SK-N-SH (cell line): ENCODE data around the gene KRT37. TPM values are rescaled to one million over a fixed set of nuclear protein-coding genes. Genes with fewer than 3 reads are reported as not detected.

Source experiments
- CTCF ChIA-PET: fragments of 300-600, 350-600 bp; formaldehyde crosslinking; extraction: SDS; loops from one replicate; lab custom pipeline; 2021; lab: Yijun Ruan, JAX
- POLR2A ChIA-PET: fragments of 350-600 bp; sonication (Branson Sonifier 250); formaldehyde crosslinking; extraction: SDS; loops from one replicate; lab custom pipeline; 2020; ENCODE audit warnings: antibody characterized with exemption, inconsistent platforms; lab: Yijun Ruan, JAX
- DNase-seq: peaks from one replicate; pipeline ENCODE4 v3.0.0; 2012
- H2AFZ ChIP-seq: fragments of 200-600 bp; sonication (generic); 2 replicates; pipeline ENCODE4 v1.8.1; 2016; ENCODE audit warnings: antibody characterized with exemption, mild to moderate bottlenecking, low read depth
- H3F3A ChIP-seq: fragments of 200-600 bp; sonication (generic); replicated peaks from 2 replicates; pipeline ENCODE3; 2016; ENCODE audit warnings: antibody characterized with exemption, mild to moderate bottlenecking; ENCODE audit not compliant: insufficient read depth
- H3K27ac ChIP-seq, 2 experiments: fragments of 200-500 bp in 1 of 2; fragments of 200-600 bp in 1 of 2; sonication (Bioruptor generic) in 1 of 2; sonication (generic), shearing (Covaris generic) in 1 of 2; 2 replicates each; pipeline versions ENCODE4 v1.5.1 to v1.6.1; 2014 to 2016; ENCODE audit warnings: low read depth in 2 of 2, inconsistent platforms in 1 of 2, low read length in 1 of 2, mild to moderate bottlenecking in 1 of 2, mixed read lengths in 1 of 2
- H3K27me3 ChIP-seq: fragments of 200-600 bp; sonication (generic), shearing (Covaris generic); 2 replicates; pipeline ENCODE4 v1.6.1; 2016; ENCODE audit warnings: mixed run types; ENCODE audit not compliant: insufficient read depth
- H3K36me3 ChIP-seq, 2 experiments: fragments of 200-500 bp in 1 of 2; fragments of 200-600 bp in 1 of 2; sonication (Bioruptor generic) in 1 of 2; sonication (generic) in 1 of 2; replicated peaks in 1 of 2; 2 replicates each; pipeline versions ENCODE3 to v1.5.1; 2014 to 2016; ENCODE audit warnings: low read length in 1 of 2, mild to moderate bottlenecking in 1 of 2; ENCODE audit not compliant: insufficient read depth in 2 of 2, control insufficient read depth in 1 of 2
- H3K4me1 ChIP-seq, 2 experiments: fragments of 200-500 bp in 1 of 2; fragments of 200-600 bp in 1 of 2; sonication (Bioruptor generic) in 1 of 2; sonication (generic), shearing (Covaris generic) in 1 of 2; 2 replicates each; pipeline versions ENCODE4 v1.5.1 to v1.6.1; 2014 to 2016; ENCODE audit warnings: low read depth in 1 of 2, low read length in 1 of 2, mixed run types in 1 of 2; ENCODE audit not compliant: insufficient read depth in 2 of 2, control insufficient read depth in 1 of 2
- H3K4me2 ChIP-seq: fragments of 200-600 bp; sonication (generic), shearing (Covaris generic); 2 replicates; pipeline ENCODE4 v1.6.1; 2017; ENCODE audit warnings: mixed run types
- H3K4me3 ChIP-seq, 2 experiments: fragments of 200-500 bp in 1 of 2; fragments of 200-600 bp in 1 of 2; sonication (Bioruptor generic) in 1 of 2; sonication (generic), shearing (Covaris generic) in 1 of 2; 2 replicates each; pipeline versions ENCODE4 v1.5.1 to v1.8.1; 2014 to 2016; ENCODE audit warnings: low read depth in 2 of 2, inconsistent platforms in 1 of 2, low read length in 1 of 2, mild to moderate bottlenecking in 1 of 2, mixed read lengths in 1 of 2, moderate library complexity in 1 of 2
- H3K79me2 ChIP-seq: fragments of 200-600 bp; sonication (generic); 2 replicates; pipeline ENCODE4 v1.8.1; 2017; ENCODE audit warnings: mild to moderate bottlenecking; ENCODE audit not compliant: insufficient read depth
- H3K9ac ChIP-seq: fragments of 200-600 bp; sonication (generic); 2 replicates; pipeline ENCODE4 v1.6.1; 2017; ENCODE audit warnings: mixed run types
- H3K9me2 ChIP-seq: fragments of 200-600 bp; sonication (generic); 2 replicates; pipeline ENCODE4 v1.6.1; 2017; ENCODE audit warnings: mixed run types
- H3K9me3 ChIP-seq: fragments of 200-600 bp; sonication (generic); 2 replicates; pipeline ENCODE4 v1.6.1; 2017; ENCODE audit warnings: mixed run types, mild to moderate bottlenecking, moderate library complexity
- H4K20me1 ChIP-seq: fragments of 200-600 bp; sonication (generic); 2 replicates; pipeline ENCODE4 v1.6.1; 2017; ENCODE audit warnings: mild to moderate bottlenecking, mixed run types; ENCODE audit not compliant: insufficient read depth
- CTCF ChIP-seq: fragments of 200-600 bp; sonication (generic); IDR thresholded peaks from 2 replicates; pipeline ENCODE4 v1.6.1; 2017; ENCODE audit warnings: antibody characterized with exemption, mild to moderate bottlenecking, moderate library complexity
- EP300 ChIP-seq, 2 experiments: IDR thresholded peaks; 2 replicates each; pipeline versions ENCODE4 v1.4.0 to v1.6.1; 2012; ENCODE audit warnings: borderline replicate concordance in 1 of 2, low read depth in 1 of 2, low read length in 1 of 2
- NRF1 ChIP-seq: IDR thresholded peaks from 2 replicates; pipeline ENCODE4 v1.6.1; 2012; ENCODE audit warnings: low read depth, mild to moderate bottlenecking, low read length
- PBX3 ChIP-seq: IDR thresholded peaks from 2 replicates; pipeline ENCODE4; 2012
- POLR2AphosphoS5 ChIP-seq: IDR thresholded peaks from 2 replicates; pipeline ENCODE4 v1.6.1; 2012; ENCODE audit warnings: low read depth, low read length
- RAD21 ChIP-seq: IDR thresholded peaks from 2 replicates; pipeline ENCODE4 v1.6.1; 2012; ENCODE audit warnings: mild to moderate bottlenecking, low read length
- RCOR1 ChIP-seq: fragments of 150-350 bp; IDR thresholded peaks from 2 replicates; pipeline ENCODE4 v1.6.1; 2017; ENCODE audit warnings: antibody characterized with exemption, low read length
- REST ChIP-seq: IDR thresholded peaks from 2 replicates; pipeline ENCODE4 v1.6.1; 2012; ENCODE audit warnings: mild to moderate bottlenecking, low read depth, low read length, moderate library complexity
- RFX5 ChIP-seq: IDR thresholded peaks from 2 replicates; pipeline ENCODE4 v1.6.1; 2012; ENCODE audit warnings: mild to moderate bottlenecking, improper control_type of control experiment, low read length
- TEAD4 ChIP-seq: IDR thresholded peaks from 2 replicates; pipeline ENCODE4 v1.4.0; 2012; ENCODE audit warnings: mild to moderate bottlenecking, borderline replicate concordance; ENCODE audit not compliant: insufficient read depth
- YY1 ChIP-seq: IDR thresholded peaks from 2 replicates; pipeline ENCODE4 v1.4.0; 2012; ENCODE audit warnings: low read depth, mild to moderate bottlenecking
- WGBS: methylation state at CpG from one replicate; pipeline ENCODE4 v1.1.6; 2017; ENCODE audit warnings: low lambda C conversion rate; 5-methylcytosine and 5-hydroxymethylcytosine counted together
- polyA plus RNA-seq, 3 experiments: library from polyadenylated mRNA; depleted of rRNA; stranded (reverse); fragments of >200 nt; gene quantifications; 2 replicates each; pipeline ENCODE4 v1.2.3, GENCODE V29; 2012

The KRT37 gene
- polyA plus RNA-seq, 1 of the 3 experiments (the other 2 are of a cell fraction): not detected

- DNase-seq: no peak
- POLR2A ChIA-PET: no interaction called here
Observed at GRCh38 chr17:41413353-41413957, 10.9 kb downstream of the KRT37 start.

More at GRCh38 chr17:41413353-41413957, 10.9 kb downstream of the KRT37 start:
- H3K9me3 ChIP-seq: no peaks in the 10 kb centered on the region
- H3K4me1 ChIP-seq: peaks cover 0 to 25% of the 10 kb centered on the region in 2 experiments; a peak in 2 of 4 replicates
- H3F3A ChIP-seq: no peaks in the 10 kb centered on the region
- CTCF ChIA-PET: no interaction called here
- 51% methylated on average over 5 of the region's 5 CpGs for WGBS
- H2AFZ ChIP-seq: no peak overlapping the region
- H3K9ac ChIP-seq: no peak overlapping the region
- no peaks in the 10 kb centered on the region for H3K9me2 ChIP-seq
- no peak for TF ChIP-seq CTCF
- no peak for TF ChIP-seq YY1
- TF ChIP-seq TEAD4: no peak
- no peak for TF ChIP-seq RCOR1
- no peak for TF ChIP-seq RAD21
- no peak for TF ChIP-seq PBX3
- no peak for TF ChIP-seq POLR2AphosphoS5
- TF ChIP-seq RFX5: no peak
- TF ChIP-seq EP300 (IDR thresholded peaks at IDR 0.05; ENCODE audit: borderline replicate concordance in 1 of 2, low read depth in 1 of 2, low read length in 1 of 2): no peak
- no peak for TF ChIP-seq NRF1
- no peak for TF ChIP-seq REST
- TF ChIP-seq, all 33 proteins: peak for 0
- Histone ChIP-seq H3K4me3 (no peak overlapping the region), H3K79me2 (no peaks in the 10 kb centered on the region), H3K27ac (no peak overlapping the region), H3K27me3 (no peaks in the 10 kb centered on the region), H4K20me1 (no peaks in the 10 kb centered on the region), H3K36me3 (no peaks in the 10 kb centered on the region), H3K4me2 (no peak overlapping the region)
